Measurements from ENCODE around the gene COQ9.
"Not testable (repeated sequence)": the region's sequence is repeated elsewhere in the genome, so short reads cannot be mapped to it uniquely, and the experiment has no call there.

Gene COQ9, protein sequence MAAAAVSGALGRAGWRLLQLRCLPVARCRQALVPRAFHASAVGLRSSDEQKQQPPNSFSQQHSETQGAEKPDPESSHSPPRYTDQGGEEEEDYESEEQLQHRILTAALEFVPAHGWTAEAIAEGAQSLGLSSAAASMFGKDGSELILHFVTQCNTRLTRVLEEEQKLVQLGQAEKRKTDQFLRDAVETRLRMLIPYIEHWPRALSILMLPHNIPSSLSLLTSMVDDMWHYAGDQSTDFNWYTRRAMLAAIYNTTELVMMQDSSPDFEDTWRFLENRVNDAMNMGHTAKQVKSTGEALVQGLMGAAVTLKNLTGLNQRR

DNA sequence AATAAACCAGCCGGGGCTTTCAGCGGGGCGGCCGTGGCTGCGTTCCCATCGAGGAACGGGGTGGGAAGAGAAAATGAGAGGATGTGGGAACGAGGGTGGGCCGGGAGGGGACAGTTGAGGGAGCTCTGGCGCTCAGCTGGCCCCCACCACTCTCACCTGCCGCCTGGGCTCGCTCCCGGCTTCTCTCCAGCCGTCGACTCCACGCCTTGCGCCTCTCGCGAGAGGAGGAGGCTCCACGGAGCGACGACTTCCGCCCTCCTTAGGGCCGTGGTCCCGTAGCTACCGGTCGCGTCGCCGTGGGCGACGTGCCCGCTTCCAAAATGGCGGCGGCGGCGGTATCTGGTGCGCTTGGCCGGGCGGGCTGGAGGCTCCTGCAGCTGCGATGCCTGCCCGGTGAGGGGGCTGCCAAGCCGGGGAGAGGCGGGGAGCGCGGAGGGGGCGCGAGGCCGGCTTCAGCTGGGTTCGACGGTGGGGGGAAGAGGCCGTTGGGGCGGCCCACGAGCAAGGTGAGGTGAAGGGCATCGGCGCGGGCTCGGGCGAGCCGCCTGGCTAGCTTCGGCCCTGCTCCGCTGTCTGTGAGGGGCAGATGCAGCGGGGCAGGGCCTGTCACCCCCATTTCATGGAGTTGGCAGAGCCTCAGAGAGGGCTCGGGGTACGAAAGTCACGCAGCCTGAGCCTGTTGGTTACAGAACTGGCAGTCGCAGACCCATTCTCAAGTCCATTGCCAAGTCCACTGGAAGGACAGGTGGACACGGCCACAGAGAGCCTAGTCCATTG lies at the start of gene COQ9, which contains the start of gene CIAPIN1:
TSS of gene COQ9 (plus strand) at position 294 of the 777 bp plus-strand sequence. CDS start at position 321, 27 bp downstream.
TSS of gene CIAPIN1 (minus strand) at position 200 of the 777 bp plus-strand sequence. CDS start 6,457 bp downstream, outside the sequence.
- peak within 1 kb of the TSS; percentile 64 for H3K4me3 ChIP-seq (ENCODE audit: low read depth, low read length)
- H3K9ac ChIP-seq (ENCODE audit: low read depth, low read length), result peak within 1 kb of the TSS; percentile 90
- no peaks in the 10 kb centered on the region for H3K27me3 ChIP-seq (ENCODE audit: control insufficient read depth, insufficient read depth, low read length)
- H3K9me3 ChIP-seq (ENCODE audit: control insufficient read depth, insufficient read depth, low read length), result no peaks in the 10 kb centered on the region
- no peaks in the 10 kb centered on the region for H3K36me3 ChIP-seq (ENCODE audit: control insufficient read depth, insufficient read depth, low read length)
- H3K4me1 ChIP-seq (ENCODE audit: control insufficient read depth, insufficient read depth, low read length), result no peaks in the 10 kb centered on the region

DNA sequence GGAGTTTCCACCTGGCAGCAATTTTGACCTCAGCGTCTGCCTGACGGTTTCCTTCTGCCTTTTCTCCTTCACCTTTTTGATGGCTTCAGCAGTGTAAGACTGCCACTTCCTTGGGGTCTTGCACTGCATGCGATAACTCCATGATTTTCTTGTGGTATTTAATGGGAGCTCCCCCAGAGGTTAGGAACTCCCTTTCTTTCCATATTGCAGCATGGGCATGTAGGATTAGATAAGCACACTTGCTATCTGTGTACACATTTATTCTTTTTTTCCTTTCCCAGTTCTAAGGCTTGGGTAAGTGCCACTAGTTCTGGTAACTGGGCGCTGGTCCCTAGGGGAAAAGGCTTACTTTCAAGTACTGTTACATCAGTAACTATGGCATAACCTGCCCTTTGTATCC lies 49.8 kb upstream of the COQ9 start:
- H3K9me3 ChIP-seq (ENCODE audit: control insufficient read depth, insufficient read depth, low read length); H3K27me3 ChIP-seq (ENCODE audit: control insufficient read depth, insufficient read depth, low read length); H3K4me3 ChIP-seq (ENCODE audit: low read depth, low read length); H3K4me1 ChIP-seq (ENCODE audit: control insufficient read depth, insufficient read depth, low read length); H3K36me3 ChIP-seq (ENCODE audit: control insufficient read depth, insufficient read depth, low read length); H3K9ac ChIP-seq (ENCODE audit: low read depth, low read length): not testable (repeated sequence)

DNA sequence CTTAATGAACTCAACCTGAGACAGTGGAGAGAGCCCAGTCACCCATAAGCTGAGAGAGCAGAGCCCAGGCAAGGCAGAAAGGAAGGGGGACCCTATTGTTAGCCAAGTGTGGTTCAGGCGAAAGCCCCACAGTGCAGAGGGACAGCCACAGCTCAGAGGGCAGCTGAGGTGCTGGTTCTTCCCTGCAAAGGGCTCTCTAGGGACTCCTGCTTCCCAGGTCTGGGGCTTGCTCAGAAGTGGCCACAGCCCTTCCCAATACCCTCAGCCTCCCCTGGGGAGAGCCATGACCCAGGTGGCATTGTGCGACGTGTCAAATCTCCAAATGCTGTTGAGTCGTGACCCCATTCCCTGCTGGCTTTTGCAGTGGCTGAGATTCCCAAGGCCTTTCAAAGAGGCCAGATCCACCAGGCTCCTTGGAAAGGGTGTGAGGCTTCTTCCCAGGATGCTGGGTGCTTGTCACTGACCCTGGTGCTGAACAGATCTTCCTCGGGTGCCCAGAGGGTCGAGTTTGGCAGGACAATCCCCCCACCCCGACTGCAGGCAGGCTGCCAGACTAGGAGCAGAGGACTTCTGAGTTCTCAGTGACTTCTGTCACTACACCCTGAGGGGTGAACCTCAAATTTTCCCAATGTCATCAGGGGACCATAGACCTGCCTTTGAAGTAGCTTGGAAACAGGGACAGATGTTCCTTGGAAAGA lies 45.2 kb upstream of the COQ9 start:
- Histone ChIP-seq H3K4me3 (ENCODE audit: low read depth, low read length) (no peak overlapping the region), H3K9ac (ENCODE audit: low read depth, low read length) (no peak overlapping the region), H3K36me3 (ENCODE audit: control insufficient read depth, insufficient read depth, low read length) (no peaks in the 10 kb centered on the region), H3K9me3 (ENCODE audit: control insufficient read depth, insufficient read depth, low read length) (no peaks in the 10 kb centered on the region), H3K27me3 (ENCODE audit: control insufficient read depth, insufficient read depth, low read length) (no peaks in the 10 kb centered on the region), H3K4me1 (ENCODE audit: control insufficient read depth, insufficient read depth, low read length) (no peaks in the 10 kb centered on the region)

DNA sequence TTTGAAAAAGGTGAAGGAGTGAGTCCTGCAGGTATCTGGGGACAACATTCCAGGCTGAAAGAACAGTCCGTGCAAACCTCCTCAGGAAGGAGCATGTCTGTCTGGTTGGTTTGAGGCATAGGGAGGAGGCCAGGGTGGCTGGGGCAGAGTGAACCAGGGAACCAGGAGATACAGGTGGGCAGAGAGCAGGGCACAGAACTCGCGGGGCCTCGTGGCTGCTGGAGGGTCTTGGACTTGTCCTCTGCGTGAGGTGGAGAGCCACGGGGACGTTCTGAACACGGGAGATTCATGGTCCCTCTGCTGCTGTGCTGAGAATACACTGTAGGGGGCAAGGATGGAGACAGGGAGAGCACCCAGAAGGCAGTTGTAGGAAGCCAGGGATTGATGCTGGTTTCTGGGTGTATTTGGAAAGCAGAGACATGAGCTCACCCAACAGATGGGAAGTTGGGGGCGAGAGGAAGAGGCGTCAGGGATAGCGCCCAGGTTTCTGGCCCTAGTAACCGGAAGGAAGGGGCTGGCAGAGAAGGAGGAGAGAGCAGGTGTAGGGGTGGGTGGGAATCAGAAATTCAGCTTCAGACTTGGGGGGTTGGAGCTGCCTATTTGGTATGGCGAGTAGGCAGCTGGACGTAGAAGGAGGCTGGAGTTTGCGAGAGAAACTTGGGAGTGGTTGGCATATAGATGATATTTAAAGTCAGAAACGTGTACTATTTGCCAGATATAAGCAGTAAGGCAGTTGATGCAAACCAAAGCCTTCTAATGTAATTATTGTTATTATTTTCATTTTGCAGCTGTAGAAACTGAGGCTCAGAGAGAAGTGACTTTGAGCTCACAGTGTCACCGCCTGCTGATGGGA lies 43.1 kb upstream of the COQ9 start, which contains the start of gene CCL17:
TSS of gene CCL17 (plus strand) at position 803 of the 853 bp plus-strand sequence. CDS start 9,166 bp downstream, outside the sequence.
- H3K9ac ChIP-seq (ENCODE audit: low read depth, low read length), result no peak within 1 kb of the TSS
- no peaks in the 10 kb centered on the region for H3K36me3 ChIP-seq (ENCODE audit: control insufficient read depth, insufficient read depth, low read length)
- H3K9me3 ChIP-seq (ENCODE audit: control insufficient read depth, insufficient read depth, low read length), result no peaks in the 10 kb centered on the region
- H3K4me3 ChIP-seq (ENCODE audit: low read depth, low read length), result no peak within 1 kb of the TSS
- H3K27me3 ChIP-seq (ENCODE audit: control insufficient read depth, insufficient read depth, low read length), result no peaks in the 10 kb centered on the region
- no peaks in the 10 kb centered on the region for H3K4me1 ChIP-seq (ENCODE audit: control insufficient read depth, insufficient read depth, low read length)

GRCh38 chr16:57405097-57405496 lies 42.2 kb upstream of the COQ9 start:
- Histone ChIP-seq H3K4me1 (ENCODE audit: control insufficient read depth, insufficient read depth, low read length) (no peaks in the 10 kb centered on the region), H3K9me3 (ENCODE audit: control insufficient read depth, insufficient read depth, low read length) (no peaks in the 10 kb centered on the region), H3K9ac (ENCODE audit: low read depth, low read length) (no peak overlapping the region), H3K27me3 (ENCODE audit: control insufficient read depth, insufficient read depth, low read length) (no peaks in the 10 kb centered on the region), H3K4me3 (ENCODE audit: low read depth, low read length) (no peak overlapping the region), H3K36me3 (ENCODE audit: control insufficient read depth, insufficient read depth, low read length) (no peaks in the 10 kb centered on the region)

GRCh38 chr16:57406881-57407280 lies 40.4 kb upstream of the COQ9 start:
- H3K9ac ChIP-seq (ENCODE audit: low read depth, low read length), result no peak overlapping the region
- no peaks in the 10 kb centered on the region for H3K9me3 ChIP-seq (ENCODE audit: control insufficient read depth, insufficient read depth, low read length)
- no peaks in the 10 kb centered on the region for H3K4me1 ChIP-seq (ENCODE audit: control insufficient read depth, insufficient read depth, low read length)
- H3K27me3 ChIP-seq (ENCODE audit: control insufficient read depth, insufficient read depth, low read length), result no peaks in the 10 kb centered on the region
- H3K36me3 ChIP-seq (ENCODE audit: control insufficient read depth, insufficient read depth, low read length), result no peaks in the 10 kb centered on the region
- H3K4me3 ChIP-seq (ENCODE audit: low read depth, low read length), result no peak overlapping the region

DNA sequence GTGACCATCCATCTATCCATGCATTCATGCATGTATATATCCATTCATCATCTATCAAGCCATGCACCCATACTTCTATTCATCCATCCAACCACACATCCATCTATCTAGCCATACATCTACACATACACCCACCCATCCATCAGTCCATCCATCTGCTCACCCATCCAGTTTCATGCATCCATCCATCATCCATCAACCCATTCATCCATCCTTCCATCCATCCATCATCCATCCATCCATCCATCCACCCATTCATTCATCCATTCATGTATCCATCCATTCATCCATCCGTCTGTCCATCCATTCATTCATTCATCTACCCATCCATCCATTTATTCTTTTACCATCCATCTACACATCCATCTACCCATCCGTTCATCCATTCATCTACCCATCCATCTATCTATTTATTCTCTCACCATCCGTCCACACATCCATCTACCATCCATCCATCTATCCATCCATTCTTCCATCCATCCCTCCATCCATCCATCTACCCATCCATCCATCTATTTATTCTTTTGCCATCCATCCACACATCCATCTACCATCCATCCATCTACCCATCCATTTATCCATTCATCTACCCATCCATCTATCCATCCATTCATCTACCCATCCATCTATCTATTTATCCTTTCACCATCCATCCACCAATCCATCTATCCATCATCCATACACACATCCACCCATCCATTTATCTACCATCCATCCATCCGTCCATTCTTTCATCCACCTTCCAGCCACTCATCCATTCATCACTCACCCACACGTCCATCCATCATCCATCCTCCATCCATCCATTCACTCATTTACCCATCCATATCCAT lies 39.5 kb upstream of the COQ9 start:
- Histone ChIP-seq H3K4me1 (ENCODE audit: control insufficient read depth, insufficient read depth, low read length) (no peaks in the 10 kb centered on the region), H3K9me3 (ENCODE audit: control insufficient read depth, insufficient read depth, low read length) (no peaks in the 10 kb centered on the region), H3K27me3 (ENCODE audit: control insufficient read depth, insufficient read depth, low read length) (no peaks in the 10 kb centered on the region), H3K36me3 (ENCODE audit: control insufficient read depth, insufficient read depth, low read length) (no peaks in the 10 kb centered on the region), H3K4me3 (ENCODE audit: low read depth, low read length) (no peak overlapping the region), H3K9ac (ENCODE audit: low read depth, low read length) (no peak overlapping the region)

DNA sequence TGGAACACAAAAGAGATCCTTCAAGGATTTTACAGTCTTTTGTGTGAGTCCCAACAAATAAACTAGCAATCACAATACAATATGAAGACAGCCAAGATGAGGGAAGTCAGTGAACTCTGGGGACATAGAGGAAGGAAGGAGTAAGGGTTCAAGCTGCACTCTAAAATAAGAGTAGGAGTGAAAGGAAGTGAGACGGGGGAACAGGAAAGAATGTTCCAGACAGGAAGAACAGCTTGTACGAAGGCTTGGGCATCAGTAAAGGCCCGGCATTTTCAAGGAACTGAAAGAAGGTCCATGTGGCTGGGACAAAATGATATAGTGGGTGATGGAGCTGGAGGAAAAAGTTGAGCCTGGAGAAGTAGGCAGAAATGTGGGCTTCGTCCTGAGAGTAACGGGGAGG lies 38.2 kb upstream of the COQ9 start:
- no peaks in the 10 kb centered on the region for H3K36me3 ChIP-seq (ENCODE audit: control insufficient read depth, insufficient read depth, low read length)
- no peak overlapping the region for H3K9ac ChIP-seq (ENCODE audit: low read depth, low read length)
- no peaks in the 10 kb centered on the region for H3K9me3 ChIP-seq (ENCODE audit: control insufficient read depth, insufficient read depth, low read length)
- H3K27me3 ChIP-seq (ENCODE audit: control insufficient read depth, insufficient read depth, low read length), result no peaks in the 10 kb centered on the region
- H3K4me1 ChIP-seq (ENCODE audit: control insufficient read depth, insufficient read depth, low read length), result no peaks in the 10 kb centered on the region
- no peak overlapping the region for H3K4me3 ChIP-seq (ENCODE audit: low read depth, low read length)

GRCh38 chr16:57409870-57410587 lies 37.2 kb upstream of the COQ9 start:
- H3K36me3 ChIP-seq (ENCODE audit: control insufficient read depth, insufficient read depth, low read length), result no peaks in the 10 kb centered on the region
- no peaks in the 10 kb centered on the region for H3K4me1 ChIP-seq (ENCODE audit: control insufficient read depth, insufficient read depth, low read length)
- H3K9ac ChIP-seq (ENCODE audit: low read depth, low read length), result no peak overlapping the region
- H3K4me3 ChIP-seq (ENCODE audit: low read depth, low read length), result no peak overlapping the region
- H3K9me3 ChIP-seq (ENCODE audit: control insufficient read depth, insufficient read depth, low read length), result no peaks in the 10 kb centered on the region
- no peaks in the 10 kb centered on the region for H3K27me3 ChIP-seq (ENCODE audit: control insufficient read depth, insufficient read depth, low read length)

GRCh38 chr16:57411362-57411976 lies 35.8 kb upstream of the COQ9 start:
- no peak overlapping the region for H3K4me3 ChIP-seq (ENCODE audit: low read depth, low read length)
- no peaks in the 10 kb centered on the region for H3K36me3 ChIP-seq (ENCODE audit: control insufficient read depth, insufficient read depth, low read length)
- H3K9ac ChIP-seq (ENCODE audit: low read depth, low read length), result no peak overlapping the region
- H3K9me3 ChIP-seq (ENCODE audit: control insufficient read depth, insufficient read depth, low read length), result no peaks in the 10 kb centered on the region
- H3K4me1 ChIP-seq (ENCODE audit: control insufficient read depth, insufficient read depth, low read length), result no peaks in the 10 kb centered on the region
- H3K27me3 ChIP-seq (ENCODE audit: control insufficient read depth, insufficient read depth, low read length), result no peaks in the 10 kb centered on the region
